Panc1 (cell line): ENCODE measurements around the gene CD9. TPM values are rescaled to one million over a fixed set of nuclear protein-coding genes. Genes with fewer than 3 reads are reported as not detected.

Experiments used
- ATAC-seq: fragments of 200-7000 bp; cut with Tn5 transposase; 2 replicates; pipeline ENCODE4 v1.9.1; 2020; ENCODE audit warnings: mild to moderate bottlenecking, moderate library complexity
- BruUV-seq: library from RNA; stranded (reverse); fragments of 400-500 nt; replicated peaks from 2 replicates; lab custom pipeline; 2021; lab: Mats Ljungman, UMichigan
- CTCF ChIA-PET: fragments of 300-600 bp; sonication (Branson Sonifier 250); formaldehyde crosslinking; loops from one replicate; lab custom pipeline; 2022; ENCODE audit warnings: antibody characterized with exemption; lab: Charles Lee
- POLR2A ChIA-PET: fragments of 300-600 bp; sonication (Branson Sonifier 250); formaldehyde crosslinking; loops from one replicate; lab custom pipeline; 2022; ENCODE audit warnings: antibody characterized with exemption; lab: Charles Lee
- DNase-seq: peaks from one replicate; pipeline ENCODE4 v3.0.0-alpha.2; 2010; ENCODE audit warnings: low read depth, low spot score
- H3K27ac ChIP-seq: 2 replicates; pipeline ENCODE4 v1.5.1; 2011; ENCODE audit warnings: mild to moderate bottlenecking, low read length, inconsistent platforms
- H3K27me3 ChIP-seq: fragments of 200-500 bp; sonication (Bioruptor generic); 2 replicates; pipeline ENCODE4 v1.6.0; 2014; ENCODE audit warnings: low read length, inconsistent platforms; ENCODE audit not compliant: control insufficient read depth, insufficient read depth
- H3K36me3 ChIP-seq: fragments of 200-500 bp; sonication (Bioruptor generic); 2 replicates; pipeline ENCODE4 v1.5.1; 2014; ENCODE audit warnings: inconsistent platforms, mild to moderate bottlenecking, low read length, moderate library complexity; ENCODE audit not compliant: control insufficient read depth, insufficient read depth
- H3K4me1 ChIP-seq: 2 replicates; pipeline ENCODE4 v1.5.1; 2011; ENCODE audit warnings: inconsistent platforms, mild to moderate bottlenecking, low read length, moderate library complexity; ENCODE audit not compliant: control insufficient read depth, insufficient read depth
- H3K4me3 ChIP-seq, 2 experiments: 2 replicates each; pipeline ENCODE4 v1.5.1; 2011 to 2012; ENCODE audit warnings: low read depth in 2 of 2, low read length in 2 of 2, mild to moderate bottlenecking in 2 of 2, inconsistent platforms in 1 of 2, moderate library complexity in 1 of 2
- H3K9me3 ChIP-seq: fragments of 200-500 bp; sonication (Bioruptor generic); 2 replicates; pipeline ENCODE4 v1.5.1; 2014; ENCODE audit warnings: low read depth, mild to moderate bottlenecking, inconsistent platforms, low read length, moderate library complexity; ENCODE audit not compliant: control insufficient read depth, insufficient read depth
- CTCF ChIP-seq: fragments of 450-650 bp; IDR thresholded peaks from 2 replicates; pipeline ENCODE4 v1.5.1; 2017; ENCODE audit warnings: mild to moderate bottlenecking
- POLR2AphosphoS5 ChIP-seq: IDR thresholded peaks from 2 replicates; pipeline ENCODE4 v1.6.1; 2012; ENCODE audit warnings: mild to moderate bottlenecking, low read depth, low read length, moderate library complexity
- SIN3A ChIP-seq: IDR thresholded peaks from 2 replicates; pipeline ENCODE4 v1.6.1; 2012; ENCODE audit warnings: low read depth, mild to moderate bottlenecking, low read length, moderate library complexity, borderline replicate concordance; ENCODE audit not compliant: insufficient read depth
- TCF7L2 ChIP-seq: IDR thresholded peaks from 2 replicates; pipeline ENCODE4 v1.6.1; 2011; ENCODE audit warnings: mild to moderate bottlenecking, low read depth, low read length, inconsistent platforms
- in situ Hi-C: cut with HindIII; loops from 2 replicates; pipeline ENCODE4 v1.10.0; 2016; ENCODE audit warnings: low sequenced_read_pairs, low pct_unique_long_range_greater_than_20kb
- intact Hi-C: fragments of 100-400 bp; cut with micrococcal nuclease; formaldehyde crosslinking; loops from one replicate; pipeline ENCODE4 v1.10.0; 2022; ENCODE audit not compliant: unreplicated experiment
- total RNA-seq: library from RNA; stranded (reverse); gene quantifications from one replicate; pipeline ENCODE4 v1.2.1, GENCODE V29; 2021; ENCODE audit not compliant: unreplicated experiment
- TF ChIP-seq, protein P1 (sequence below), 2 experiments: IDR thresholded peaks; 2 replicates each; pipeline ENCODE4 v1.6.1; 2011 to 2012; ENCODE audit warnings: low read depth in 2 of 2, control low read depth in 1 of 2, low read length in 1 of 2, mild to moderate bottlenecking in 1 of 2, moderate library complexity in 1 of 2; ENCODE audit not compliant: insufficient read depth in 1 of 2

Gene CD9
- total RNA-seq, 1 experiment from 2014 or later, result 103 TPM

GRCh38 chr12:6213969-6214368 is 13.8 kb downstream of the CD9 start:
- DNase-seq (no peak), ATAC-seq (no peak)
- Histone ChIP-seq H3K4me3 (no peak overlapping the region), H3K36me3 (no peaks in the 10 kb centered on the region), H3K4me1 (peaks cover 35% of the 10 kb centered on the region), H3K9me3 (no peaks in the 10 kb centered on the region), H3K27me3 (no peaks in the 10 kb centered on the region), H3K27ac (no peak overlapping the region)
- intact Hi-C loops, result no loop called here
- POLR2A ChIA-PET, result interaction anchor here (0.7 kb wide), 1 partner anchor 47 kb away, joined by 12 read pairs; no protein-coding TSS in a partner anchor
- in situ Hi-C loops, result no loop called here
- no peak for TF ChIP-seq SIN3A
- BruUV-seq, result no TSS peak
- CTCF ChIA-PET, result interaction anchor here (0.7 to 1.3 kb wide), 3 partner anchors 18 to 63 kb away, joined by 9 to 11 read pairs (median 11); no protein-coding TSS in a partner anchor

DNA sequence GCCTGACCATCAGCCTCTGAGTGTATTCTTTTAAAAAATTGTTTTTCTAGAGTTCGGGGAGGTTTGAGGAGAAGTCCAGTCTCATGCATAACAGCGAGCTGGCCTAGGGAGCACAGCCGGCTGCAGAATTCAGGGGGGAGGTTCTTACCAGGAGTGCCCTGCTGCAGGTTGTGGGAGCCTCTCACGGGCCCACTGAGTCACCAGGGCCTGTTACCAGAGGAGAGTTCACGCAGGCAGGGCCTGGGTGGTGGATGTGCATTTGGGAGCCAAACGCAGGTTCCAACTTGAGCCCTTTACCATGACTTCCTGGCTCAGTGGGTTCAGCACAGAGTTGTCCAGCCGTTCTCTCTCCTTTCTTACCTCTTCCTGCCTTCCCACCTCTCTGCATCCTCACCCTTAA is 14.4 kb downstream of the CD9 start:
- DNase-seq (no peak), ATAC-seq (0 out of 2 replicates have a peak, but pooled peaks have one; percentile 24)
- H3K27me3 ChIP-seq, result no peaks in the 10 kb centered on the region
- in situ Hi-C loops, result no loop called here
- BruUV-seq, result no TSS peak
- H3K27ac ChIP-seq, result peak overlapping the region; percentile 77
- intact Hi-C loops, result no loop called here
- peaks cover 35% of the 10 kb centered on the region for H3K4me1 ChIP-seq
- TF ChIP-seq CTCF, result no peak
- TF ChIP-seq TCF7L2, result no peak
- no peak for TF ChIP-seq SIN3A
- TF ChIP-seq, protein P1, sequence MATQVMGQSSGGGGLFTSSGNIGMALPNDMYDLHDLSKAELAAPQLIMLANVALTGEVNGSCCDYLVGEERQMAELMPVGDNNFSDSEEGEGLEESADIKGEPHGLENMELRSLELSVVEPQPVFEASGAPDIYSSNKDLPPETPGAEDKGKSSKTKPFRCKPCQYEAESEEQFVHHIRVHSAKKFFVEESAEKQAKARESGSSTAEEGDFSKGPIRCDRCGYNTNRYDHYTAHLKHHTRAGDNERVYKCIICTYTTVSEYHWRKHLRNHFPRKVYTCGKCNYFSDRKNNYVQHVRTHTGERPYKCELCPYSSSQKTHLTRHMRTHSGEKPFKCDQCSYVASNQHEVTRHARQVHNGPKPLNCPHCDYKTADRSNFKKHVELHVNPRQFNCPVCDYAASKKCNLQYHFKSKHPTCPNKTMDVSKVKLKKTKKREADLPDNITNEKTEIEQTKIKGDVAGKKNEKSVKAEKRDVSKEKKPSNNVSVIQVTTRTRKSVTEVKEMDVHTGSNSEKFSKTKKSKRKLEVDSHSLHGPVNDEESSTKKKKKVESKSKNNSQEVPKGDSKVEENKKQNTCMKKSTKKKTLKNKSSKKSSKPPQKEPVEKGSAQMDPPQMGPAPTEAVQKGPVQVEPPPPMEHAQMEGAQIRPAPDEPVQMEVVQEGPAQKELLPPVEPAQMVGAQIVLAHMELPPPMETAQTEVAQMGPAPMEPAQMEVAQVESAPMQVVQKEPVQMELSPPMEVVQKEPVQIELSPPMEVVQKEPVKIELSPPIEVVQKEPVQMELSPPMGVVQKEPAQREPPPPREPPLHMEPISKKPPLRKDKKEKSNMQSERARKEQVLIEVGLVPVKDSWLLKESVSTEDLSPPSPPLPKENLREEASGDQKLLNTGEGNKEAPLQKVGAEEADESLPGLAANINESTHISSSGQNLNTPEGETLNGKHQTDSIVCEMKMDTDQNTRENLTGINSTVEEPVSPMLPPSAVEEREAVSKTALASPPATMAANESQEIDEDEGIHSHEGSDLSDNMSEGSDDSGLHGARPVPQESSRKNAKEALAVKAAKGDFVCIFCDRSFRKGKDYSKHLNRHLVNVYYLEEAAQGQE (IDR thresholded peaks at IDR 0.05; ENCODE audit: insufficient read depth in 1 of 2, low read depth in 2 of 2, low read length in 1 of 2), result no peak
- TF ChIP-seq POLR2AphosphoS5, result no peak
- no peaks in the 10 kb centered on the region for H3K36me3 ChIP-seq
- ChIA-PET POLR2A (interaction anchor here (0.7 to 1.2 kb wide), 2 partner anchors 15 to 46 kb away, joined by 4 to 12 read pairs; no protein-coding TSS in a partner anchor), CTCF (interaction anchor here (0.7 to 1.3 kb wide), 3 partner anchors 19 to 62 kb away, joined by 9 to 11 read pairs (median 11); no protein-coding TSS in a partner anchor)
- H3K9me3 ChIP-seq, result no peaks in the 10 kb centered on the region
- no peak overlapping the region for H3K4me3 ChIP-seq

DNA sequence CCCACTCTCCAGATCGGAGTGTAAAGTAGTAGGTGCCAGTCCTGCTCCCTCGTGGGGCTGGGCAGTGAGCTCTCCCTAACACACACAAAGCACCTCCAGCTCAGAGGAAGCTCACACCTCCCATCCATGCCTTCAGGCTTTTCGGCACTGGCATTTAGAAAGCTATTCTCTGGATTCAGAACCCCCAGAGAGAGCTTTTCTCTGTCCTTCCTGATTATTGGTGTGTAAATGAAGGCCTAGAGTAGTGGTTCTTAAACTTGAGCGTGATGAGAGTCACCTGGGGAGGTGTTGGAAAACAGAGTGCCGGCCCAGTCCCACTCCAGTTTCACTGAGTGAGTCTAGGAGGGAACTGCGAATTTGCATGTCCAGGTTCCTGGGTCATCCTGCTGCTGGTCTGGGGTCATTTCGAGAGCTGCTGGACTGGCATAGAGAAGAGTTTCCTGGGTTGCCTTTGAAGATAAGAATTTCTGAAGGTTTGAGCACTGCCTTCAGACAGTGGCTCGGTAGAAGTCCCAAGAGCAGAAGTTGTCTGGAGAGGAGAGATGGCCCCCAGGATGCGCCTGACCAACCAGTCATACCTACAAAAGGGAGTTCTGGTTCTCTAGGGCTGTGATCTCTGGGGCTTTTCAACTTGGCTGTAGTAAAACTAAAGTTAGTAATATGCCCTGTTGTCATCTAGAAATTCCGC is 15.1 kb downstream of the CD9 start:
- no peaks in the 10 kb centered on the region for H3K9me3 ChIP-seq
- H3K36me3 ChIP-seq, result no peaks in the 10 kb centered on the region
- DNase-seq, result no peak
- in situ Hi-C loops, result no loop called here
- peaks cover 35% of the 10 kb centered on the region for H3K4me1 ChIP-seq
- ChIA-PET CTCF (no interaction called here), POLR2A (interaction anchor here (0.6 to 1.2 kb wide), 3 partner anchors 16 to 71 kb away, joined by 3 to 4 read pairs (median 4); no protein-coding TSS in a partner anchor)
- peak overlapping the region in 1 of 2 experiments; percentile 29; a peak in 2 of 4 replicates for H3K4me3 ChIP-seq
- TF ChIP-seq TCF7L2 (no peak), CTCF (no peak), POLR2AphosphoS5 (no peak), SIN3A (no peak)
- TF ChIP-seq, protein P1 (IDR thresholded peaks at IDR 0.05; ENCODE audit: insufficient read depth in 1 of 2, low read depth in 2 of 2, low read length in 1 of 2), result no peak
- no peaks in the 10 kb centered on the region for H3K27me3 ChIP-seq
- intact Hi-C loops, result no loop called here
- H3K27ac ChIP-seq, result peak overlapping the region; percentile 77
- no TSS peak for BruUV-seq
- ATAC-seq, result peak; percentile 37
